Measurements from ENCODE around the gene RSKR.
"Not testable (repeated sequence)": the region's sequence is repeated elsewhere in the genome, so short reads cannot be mapped to it uniquely, and the experiment has no call there.

The RSKR gene

DNA sequence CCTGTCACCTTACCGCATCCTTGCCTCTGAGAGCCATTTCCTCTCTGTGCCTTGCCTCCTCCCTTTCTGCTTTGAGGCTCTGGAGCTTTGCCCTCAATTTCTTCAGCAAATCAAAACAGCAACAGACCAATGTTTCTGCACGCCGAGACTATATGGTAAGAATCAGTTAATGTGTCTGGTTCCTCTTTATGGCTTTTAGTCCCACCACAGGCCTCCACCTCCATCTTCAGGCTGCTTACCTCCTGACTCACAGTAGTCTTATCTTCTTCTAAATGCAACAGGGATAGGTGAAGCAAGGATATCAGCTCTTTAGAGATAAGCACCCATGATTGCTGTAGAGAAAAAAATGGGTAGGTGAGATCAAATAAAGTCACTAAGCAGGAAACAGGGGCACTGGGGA lies 28.1 kb downstream of the RSKR start:
- peak; percentile 99 for DNase-seq (ENCODE audit: low read depth, low spot score)
- H3K4me3 ChIP-seq (ENCODE audit: low read length), result no peak overlapping the region

DNA sequence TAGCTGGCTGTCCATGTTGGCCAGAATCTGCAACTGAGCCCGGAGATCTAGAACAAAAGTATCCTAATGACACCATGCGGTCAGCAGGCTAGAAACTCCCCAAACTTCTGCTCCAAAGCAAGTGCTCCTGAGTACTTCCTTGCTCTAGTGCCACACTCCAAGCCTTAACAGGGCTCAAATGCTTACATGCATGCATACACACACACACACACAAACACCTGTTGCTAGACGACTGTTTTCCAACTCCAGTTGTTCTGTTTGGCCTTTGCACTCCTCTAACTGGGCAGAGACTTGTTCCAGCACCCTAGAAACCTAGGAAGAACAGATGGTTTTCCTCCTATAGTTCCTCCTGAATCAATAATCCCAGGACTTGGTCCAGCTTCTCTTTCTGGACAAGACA lies 29.6 kb downstream of the RSKR start:
- no peak for DNase-seq (ENCODE audit: low read depth, low spot score)
- H3K4me3 ChIP-seq (ENCODE audit: low read length), result no peak overlapping the region

DNA sequence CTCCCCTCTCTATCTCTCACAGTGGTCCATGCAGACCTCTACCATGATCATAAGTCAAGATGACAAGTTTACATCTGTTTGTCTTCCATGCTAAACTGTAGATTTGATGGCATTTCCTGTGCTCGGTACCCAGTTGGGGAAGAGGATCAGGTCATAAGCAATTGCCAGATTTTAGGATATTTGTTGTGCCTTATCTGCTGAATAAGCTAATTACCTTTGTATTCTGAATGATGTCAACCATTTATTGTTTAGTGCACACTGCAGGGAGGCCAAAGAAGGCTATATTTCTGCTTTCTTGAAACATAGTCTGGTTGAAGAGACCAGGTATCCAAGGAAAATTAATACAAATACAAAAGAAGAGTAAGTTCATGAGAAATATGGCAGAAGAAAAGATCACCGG lies 31.5 kb downstream of the RSKR start:
- no peak overlapping the region for H3K4me3 ChIP-seq (ENCODE audit: low read length)
- DNase-seq (ENCODE audit: low read depth, low spot score), result no peak

DNA sequence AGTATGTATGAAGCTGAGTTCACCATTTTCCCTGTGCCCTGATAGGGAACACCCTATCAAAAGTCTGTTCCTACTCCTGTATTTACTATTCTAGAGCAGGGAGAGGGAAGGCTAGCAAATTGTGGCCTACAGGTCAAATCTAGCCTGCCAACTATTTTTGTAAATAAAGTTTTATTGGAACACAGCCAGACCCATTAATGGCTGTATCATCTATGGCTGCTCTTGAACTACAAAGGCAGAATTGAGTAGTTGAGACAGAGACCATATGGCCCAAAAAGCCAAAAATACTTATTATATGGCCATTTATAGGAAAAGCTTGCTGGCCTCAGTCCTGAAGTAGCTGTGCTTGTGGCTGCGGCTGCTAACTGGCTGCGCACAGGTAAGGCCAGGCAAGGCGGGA lies 33.0 kb downstream of the RSKR start:
- no peak overlapping the region for H3K4me3 ChIP-seq (ENCODE audit: low read length)
- no peak for DNase-seq (ENCODE audit: low read depth, low spot score)

DNA sequence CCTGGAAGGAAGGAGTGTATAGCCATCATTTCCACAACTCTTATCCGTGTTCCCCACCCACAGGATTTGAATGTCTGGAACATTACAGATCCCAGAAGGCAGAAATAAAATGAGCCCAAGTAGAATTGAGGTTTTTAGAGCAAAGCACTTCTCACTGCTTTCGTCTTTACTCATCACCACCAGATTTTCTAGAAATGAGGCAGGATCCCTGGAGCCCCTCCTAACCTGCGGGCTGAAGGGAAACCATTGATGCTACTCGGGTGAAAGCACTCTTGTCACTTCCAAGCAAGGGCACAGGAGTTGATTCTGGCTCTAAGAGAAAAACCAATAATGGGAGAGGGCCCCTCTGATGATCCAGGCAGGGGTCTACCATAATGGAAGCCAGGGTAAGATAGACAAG lies 34.5 kb downstream of the RSKR start:
- no peak for DNase-seq (ENCODE audit: low read depth, low spot score)
- no peak overlapping the region for H3K4me3 ChIP-seq (ENCODE audit: low read length)

DNA sequence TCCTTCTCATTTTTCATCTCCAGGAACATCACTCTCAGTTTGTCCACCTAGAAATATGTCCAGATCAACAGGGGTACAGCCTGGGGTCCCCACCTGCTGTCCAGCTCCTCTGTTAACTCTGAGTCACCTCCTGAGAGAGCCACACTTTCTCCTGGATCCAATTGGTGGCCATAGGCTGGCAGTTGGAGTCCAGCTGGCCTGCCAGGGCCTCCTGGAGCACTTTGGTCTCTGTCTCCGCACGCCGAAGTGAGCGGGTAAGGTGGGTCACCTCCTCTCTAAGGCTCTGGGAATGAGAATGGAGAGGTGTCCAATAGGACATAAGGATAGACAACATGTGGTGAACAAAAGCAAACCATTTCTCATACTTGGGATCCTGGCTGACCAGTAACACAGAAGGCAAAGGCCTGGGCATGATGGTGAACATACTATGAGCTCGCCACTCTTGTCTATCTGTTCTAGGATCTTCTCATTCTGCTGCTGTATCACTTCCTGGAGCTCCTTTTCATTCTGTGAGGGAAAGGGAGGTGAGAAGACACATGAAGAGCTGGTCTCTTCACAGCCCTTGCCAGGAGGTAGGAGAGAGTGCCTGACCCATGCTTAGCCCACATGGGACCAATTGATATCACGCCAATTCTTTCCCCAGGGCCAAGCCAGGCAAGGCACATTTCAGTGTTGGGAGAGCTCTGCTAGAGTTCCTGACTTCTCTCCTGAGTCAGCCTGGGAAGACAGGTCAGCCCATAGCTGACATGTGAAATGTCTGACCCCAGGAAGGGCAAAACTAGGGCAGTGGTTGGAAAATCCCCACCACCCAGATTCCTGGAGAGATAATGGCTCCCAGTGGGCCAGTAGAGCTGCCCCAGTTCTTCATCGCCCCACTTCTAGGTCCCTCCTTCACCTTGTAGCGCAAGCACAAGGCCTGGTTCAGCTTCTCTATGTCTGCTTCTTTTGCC lies 35.5 kb downstream of the RSKR start:
- no peak overlapping the region for H3K4me3 ChIP-seq (ENCODE audit: low read length)
- no peak for DNase-seq (ENCODE audit: low read depth, low spot score)

DNA sequence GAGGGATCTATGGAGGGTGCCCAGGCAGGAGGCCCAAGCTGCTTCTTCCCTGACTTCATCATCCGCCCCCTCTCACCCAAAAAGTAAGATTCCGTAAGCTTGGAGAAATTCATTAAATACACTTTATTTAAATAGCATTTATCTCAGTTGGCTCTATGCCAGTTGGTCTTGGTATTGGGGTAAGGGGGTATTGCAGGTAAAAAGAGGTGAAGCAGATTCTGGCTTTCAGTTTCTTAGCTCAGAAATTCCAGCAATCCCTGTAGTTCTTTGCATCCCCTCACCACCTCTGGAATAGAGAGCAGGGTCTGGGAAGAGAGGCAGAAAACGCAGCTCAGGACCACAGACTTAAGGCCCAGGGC lies 36.5 kb downstream of the RSKR start:
- no peak overlapping the region for H3K4me3 ChIP-seq (ENCODE audit: low read length)

DNA sequence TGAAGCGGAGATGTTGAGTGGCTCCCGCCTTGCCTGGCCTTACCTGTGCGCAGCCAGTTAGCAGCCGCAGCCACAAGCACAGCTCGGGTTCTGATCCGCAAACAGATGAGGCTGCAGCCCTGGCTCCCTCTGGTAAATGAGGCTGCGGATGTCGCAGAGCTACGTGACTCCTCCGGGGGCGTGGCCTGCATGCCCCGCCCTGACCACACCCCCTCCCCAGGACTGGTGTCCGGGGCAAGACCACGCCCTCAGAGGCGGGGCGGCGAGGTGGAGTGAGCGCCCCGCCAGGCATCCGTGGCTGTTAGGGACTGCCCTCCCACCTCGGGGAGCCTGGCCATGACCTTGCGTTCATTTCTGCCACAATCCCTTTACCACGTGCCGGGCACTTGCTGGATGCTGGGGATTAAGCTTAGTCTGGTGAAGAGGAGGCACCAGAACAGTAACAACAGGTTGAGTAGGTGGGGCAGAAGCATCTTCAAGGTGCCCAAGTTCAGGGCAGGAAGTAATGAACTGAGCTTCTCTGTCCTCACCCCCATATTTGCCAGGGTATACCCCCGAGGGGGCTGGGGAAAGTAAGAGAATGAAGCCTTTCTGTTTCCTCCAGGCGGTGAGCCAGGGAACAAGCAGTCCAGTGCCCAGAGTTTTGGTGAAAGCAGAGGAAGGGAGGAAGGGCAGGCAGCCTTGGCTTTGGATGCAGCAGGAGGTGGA lies 37.1 kb downstream of the RSKR start, which contains the start of gene ALDOC:
TSS of gene ALDOC (minus strand) at position 138 of the 708 bp plus-strand sequence. CDS start 1,363 bp downstream, outside the sequence.
- peak; percentile 94 for DNase-seq (ENCODE audit: low read depth, low spot score)
- H3K4me3 ChIP-seq (ENCODE audit: low read length), result peak within 1 kb of the TSS; percentile 41

More for the DNA sequence above, 36.5 kb downstream of the RSKR start:
- no peak for DNase-seq (ENCODE audit: low read depth, low spot score)

DNA sequence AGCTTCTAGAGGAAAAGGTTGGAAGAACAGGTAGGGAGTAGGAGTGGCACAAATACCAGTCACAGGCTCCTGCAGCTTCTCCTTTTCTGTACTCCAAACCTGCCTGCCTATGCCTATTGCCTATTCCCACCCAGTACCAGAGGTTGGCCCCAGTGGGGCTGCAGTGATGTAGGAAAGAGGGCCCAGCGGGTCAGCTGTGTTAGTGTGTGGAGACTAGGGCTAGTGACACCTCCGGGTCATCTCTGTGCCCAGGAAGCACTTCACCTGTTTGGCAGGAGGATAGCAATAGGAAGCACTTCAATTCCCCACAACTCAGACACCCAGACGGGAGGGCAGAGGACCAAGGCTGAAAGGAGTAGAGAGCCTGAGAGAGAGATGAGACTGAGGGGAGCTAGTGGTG lies 38.0 kb downstream of the RSKR start:
- DNase-seq (ENCODE audit: low read depth, low spot score), result not testable (repeated sequence)
- H3K4me3 ChIP-seq (ENCODE audit: low read length), result peak overlapping the region; percentile 13; the same call in 1 of the 2 replicates

DNA sequence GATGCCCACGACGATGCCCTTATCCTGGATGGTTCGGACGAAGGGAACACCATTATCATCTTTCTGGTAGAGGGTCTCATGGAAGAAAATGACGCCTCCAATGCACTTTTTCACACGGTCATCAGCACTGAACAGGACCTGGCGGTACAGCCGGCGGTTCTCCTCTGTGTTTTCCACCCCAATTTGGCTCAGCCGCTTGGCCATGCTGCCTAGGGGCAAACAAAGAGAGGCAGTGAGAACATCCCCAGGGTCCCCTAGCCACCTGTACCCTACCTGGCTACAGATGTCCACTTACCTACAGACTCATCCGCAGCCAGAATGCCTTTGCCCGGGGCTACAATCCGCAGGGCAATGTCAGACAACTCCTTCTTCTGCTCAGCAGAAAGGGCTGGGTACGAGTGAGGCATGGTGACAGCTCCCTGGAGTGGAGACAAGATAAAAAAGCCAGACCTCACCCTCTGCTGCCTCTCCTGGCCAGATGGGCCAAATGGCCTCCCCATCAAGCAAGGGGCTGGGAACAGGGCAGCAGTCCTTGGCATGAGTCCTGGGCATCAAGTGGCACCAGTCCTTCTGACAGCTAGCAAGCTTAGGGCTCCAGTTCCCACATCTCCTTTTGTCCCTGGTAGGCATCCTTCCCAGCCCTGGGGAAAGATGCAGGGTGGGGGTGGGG lies 38.7 kb downstream of the RSKR start:
- DNase-seq (ENCODE audit: low read depth, low spot score), result no peak
- no peak overlapping the region for H3K4me3 ChIP-seq (ENCODE audit: low read length)

DNA sequence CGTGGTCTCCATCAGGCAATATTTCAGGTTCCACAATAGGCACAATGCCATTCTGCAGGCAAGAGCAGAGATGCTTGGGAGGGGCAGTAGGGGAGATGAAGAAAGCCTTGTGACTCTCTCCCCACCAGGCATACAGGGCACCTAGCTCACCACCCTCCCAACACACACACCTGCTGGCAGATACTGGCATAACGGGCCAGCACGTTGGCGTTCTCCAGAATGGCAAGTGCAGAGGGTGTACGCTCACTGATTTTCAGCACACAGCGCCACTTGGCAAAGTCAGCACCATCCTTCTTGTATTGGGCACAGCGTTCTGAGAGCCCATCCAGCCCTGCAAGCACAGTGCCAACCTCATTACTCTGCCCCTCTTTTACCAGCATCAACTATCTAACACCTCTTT lies 39.5 kb downstream of the RSKR start:
- no peak for DNase-seq (ENCODE audit: low read depth, low spot score)
- no peak overlapping the region for H3K4me3 ChIP-seq (ENCODE audit: low read length)

DNA sequence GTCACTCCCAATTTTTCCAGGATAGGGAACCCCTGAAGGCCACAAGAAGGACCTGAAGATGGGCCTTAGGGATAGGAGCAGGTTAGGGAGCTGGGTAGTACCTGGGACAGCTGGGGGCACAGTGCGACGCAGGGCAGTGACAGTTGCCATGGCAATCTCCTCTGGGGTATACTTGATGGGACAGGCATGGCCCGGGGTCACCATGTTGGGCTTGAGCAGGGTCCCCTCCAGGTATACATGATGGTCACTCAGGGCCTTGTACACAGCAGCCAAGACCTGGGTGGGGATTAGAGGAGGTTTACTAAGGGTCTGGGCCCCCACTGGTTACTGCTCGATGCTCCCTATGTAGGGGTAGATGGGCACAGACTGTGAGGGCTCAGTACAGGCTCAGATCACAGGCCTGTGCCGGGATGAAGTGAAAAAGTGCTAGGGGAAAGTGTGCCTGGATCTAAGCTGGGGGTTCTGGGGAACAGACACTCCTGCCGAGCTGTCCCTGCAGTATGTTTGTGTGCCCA lies 40.0 kb downstream of the RSKR start:
- no peak for DNase-seq (ENCODE audit: low read depth, low spot score)
- no peak overlapping the region for H3K4me3 ChIP-seq (ENCODE audit: low read length)

DNA sequence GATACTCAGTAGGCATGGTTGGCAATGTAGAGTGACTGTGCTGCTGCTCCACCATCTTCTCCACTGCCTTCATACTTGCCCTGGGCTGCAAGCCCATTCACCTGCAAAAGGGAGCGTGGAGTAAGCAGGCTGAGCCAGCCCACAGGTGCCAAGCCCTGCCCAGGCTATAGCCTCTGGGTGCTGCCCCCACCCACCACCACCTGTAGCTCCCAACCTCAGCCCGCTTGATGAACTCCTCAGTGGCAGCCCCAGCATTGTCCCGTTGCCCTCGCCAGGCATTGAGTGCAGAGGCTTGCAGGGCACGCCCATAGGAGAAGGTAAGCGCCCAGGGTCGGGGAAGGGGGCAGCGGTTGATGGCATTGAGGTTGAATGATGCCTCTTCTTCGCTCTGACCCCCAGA lies 40.5 kb downstream of the RSKR start:
- DNase-seq (ENCODE audit: low read depth, low spot score), result no peak

DNA sequence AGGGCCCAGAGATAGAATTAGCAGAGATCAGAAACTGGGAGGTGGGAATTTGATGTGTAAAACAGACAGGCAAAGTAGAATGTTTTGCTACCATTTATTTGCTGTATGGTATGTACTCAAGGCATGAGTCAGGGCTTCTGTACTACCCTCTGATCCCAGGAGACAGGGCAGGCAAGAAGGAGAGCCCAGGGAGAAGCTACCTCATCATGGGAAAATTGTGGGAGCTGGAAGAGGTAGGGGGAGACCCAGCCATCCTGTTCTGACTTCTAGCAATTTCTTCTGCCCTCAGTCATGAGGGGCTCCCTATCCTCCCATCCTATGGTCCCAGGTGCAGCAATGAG lies 41.0 kb downstream of the RSKR start:
- no peak overlapping the region for H3K4me3 ChIP-seq (ENCODE audit: low read length)
- no peak for DNase-seq (ENCODE audit: low read depth, low spot score)

More for the DNA sequence above, 40.5 kb downstream of the RSKR start:
- H3K4me3 ChIP-seq (ENCODE audit: low read length), result no peak overlapping the region

DNA sequence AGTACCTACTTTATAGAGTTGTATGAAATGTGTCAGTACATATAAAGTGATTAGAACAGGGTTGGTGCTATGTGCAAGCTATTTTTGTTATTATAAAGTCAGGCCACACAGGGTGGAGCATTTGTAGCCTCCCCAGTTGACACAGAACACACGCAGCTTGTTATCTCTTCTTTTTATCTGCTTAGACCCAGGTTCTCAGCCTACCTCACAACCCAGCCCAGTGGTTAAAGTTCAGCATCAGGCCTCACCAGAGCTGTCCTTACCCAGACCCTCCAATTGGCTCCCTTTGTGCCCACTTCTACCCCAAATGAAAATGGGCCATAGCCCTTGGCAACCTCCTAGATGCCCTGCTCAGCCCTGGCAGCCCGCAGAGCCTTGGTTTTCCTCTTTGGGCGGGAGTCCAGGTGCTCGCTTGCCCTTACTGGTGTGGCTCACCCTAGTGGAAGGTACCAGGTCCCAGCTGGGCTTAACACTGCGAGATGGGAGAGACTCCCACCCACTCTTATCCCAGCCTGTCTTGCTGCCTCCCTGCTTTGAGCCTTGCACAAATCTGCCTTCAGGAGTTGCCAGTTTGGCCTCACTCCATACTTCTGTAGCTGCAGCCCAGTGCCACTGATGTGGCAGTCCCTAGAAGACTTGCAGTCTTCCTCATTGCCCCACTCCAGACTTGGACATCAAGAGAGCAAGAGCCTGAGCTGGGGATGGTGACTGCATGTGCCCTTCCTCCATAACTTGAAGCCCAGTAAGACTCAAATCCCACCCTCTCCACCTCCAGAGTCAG lies 41.5 kb downstream of the RSKR start:
- no peak for DNase-seq (ENCODE audit: low read depth, low spot score)
- H3K4me3 ChIP-seq (ENCODE audit: low read length), result peak overlapping the region; percentile 92

DNA sequence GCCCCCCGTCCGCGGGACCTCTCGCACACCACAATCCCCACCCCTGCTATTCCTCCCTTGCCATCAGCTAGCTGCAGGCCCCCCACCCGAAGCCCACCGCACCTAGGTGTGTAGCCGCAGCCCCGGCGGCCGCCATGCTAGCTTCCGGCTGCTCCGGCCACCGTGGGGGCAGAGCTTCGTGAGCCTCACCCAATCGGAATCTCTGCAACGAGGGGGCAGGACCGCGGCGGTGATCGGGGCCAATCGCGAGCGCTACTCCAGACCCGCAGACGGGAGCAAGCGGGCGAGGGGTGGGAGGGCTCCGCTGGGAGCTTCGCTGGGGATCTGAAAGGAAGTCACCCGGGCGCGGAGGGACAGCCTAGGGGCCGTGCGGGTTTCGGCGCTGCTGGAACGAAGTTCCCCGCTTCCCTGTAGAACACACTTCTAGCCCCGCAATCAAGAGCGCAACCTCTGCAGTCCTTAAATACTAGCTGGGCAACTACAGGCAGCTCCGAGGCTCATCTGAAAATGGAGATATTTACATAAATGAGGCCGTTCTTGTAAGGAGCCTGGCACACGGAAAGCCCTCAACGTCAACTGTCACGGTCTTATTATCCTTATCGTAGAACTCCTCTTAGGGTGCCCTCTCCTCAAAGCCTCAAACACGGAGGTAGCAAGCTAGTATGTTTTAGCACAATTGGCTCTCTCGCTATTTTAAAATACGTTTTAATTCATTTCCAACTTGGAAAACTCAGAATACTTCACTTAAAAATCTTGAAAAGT lies 42.4 kb downstream of the RSKR start, which contains the start of gene PIGS:
TSS of gene PIGS (minus strand) at position 164 of the 762 bp plus-strand sequence. CDS start at position 136, 28 bp downstream.
- DNase-seq (ENCODE audit: low read depth, low spot score), result peak; percentile 86

DNA sequence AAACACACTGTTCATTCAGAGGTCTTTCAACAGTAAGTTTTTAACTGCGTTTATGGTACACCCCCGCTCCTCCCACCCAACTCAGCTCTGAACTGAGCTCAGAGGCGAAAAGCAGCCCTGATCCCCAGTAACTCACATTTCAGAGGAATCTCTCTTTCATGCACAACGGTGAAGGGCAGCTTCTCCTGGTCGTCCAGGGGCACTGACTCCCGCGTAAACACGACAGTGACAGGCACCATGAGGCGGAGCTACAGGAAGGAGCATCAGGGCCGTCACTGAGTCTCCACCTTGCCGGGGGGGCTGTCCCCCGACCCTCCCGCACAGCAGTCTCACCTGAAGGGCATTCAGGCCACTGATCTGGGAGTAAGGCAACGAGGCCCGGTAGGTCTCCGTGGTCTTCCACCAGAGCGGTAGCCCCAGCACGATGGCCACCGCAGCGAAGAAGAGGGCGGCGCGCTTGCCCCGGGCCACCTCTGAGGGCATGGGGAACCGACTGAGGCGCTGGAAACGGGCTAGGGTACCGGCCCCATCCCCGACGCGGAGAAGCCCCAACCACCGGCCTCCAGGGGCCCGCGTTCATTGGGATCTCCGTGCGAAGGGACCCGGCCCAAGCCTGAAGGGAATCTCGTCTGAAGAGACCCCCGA lies 43.1 kb downstream of the RSKR start:
- peak overlapping the region; percentile 92 for H3K4me3 ChIP-seq (ENCODE audit: low read length)
- DNase-seq (ENCODE audit: low read depth, low spot score), result no peak

More for the DNA sequence above, 42.4 kb downstream of the RSKR start, which contains the start of gene PIGS:
- peak within 1 kb of the TSS; percentile 92 for H3K4me3 ChIP-seq (ENCODE audit: low read length)

DNA sequence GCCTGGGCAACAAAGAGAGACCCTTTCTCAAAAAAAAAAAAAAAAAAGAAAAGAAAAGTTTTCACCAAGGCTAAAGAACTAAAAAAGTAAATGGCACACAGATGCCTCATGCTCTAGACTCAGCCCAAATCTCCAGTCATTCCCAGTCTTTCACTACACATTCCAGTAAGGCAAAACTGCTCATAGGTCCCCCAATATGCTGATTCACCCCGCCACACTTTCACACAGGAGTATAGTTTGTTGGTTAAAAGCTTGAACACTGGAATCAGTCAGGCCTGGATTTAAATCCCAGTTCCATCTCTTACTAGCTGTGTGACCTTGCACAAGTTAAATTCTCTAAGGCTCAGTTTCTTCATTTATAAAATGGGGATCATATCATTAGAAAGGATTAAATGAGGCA lies 44.5 kb downstream of the RSKR start:
- DNase-seq (ENCODE audit: low read depth, low spot score), result no peak
- no peak overlapping the region for H3K4me3 ChIP-seq (ENCODE audit: low read length)

Measured in Jurkat, Clone E6-1 (cell line).